Activated B cell treated with CpG ODN at 0.5 μM for 24 hours (primary cell): ENCODE results near the gene OCA2. TPM values are rescaled to one million over a fixed set of nuclear protein-coding genes. Genes with fewer than 3 reads are reported as not detected.

Experiments
- ATAC-seq: fragments of 200-7000 bp; cut with Tn5 transposase; one replicate; pipeline ENCODE4 v1.10.0; 2021; ENCODE audit warnings: low read depth, mild to moderate bottlenecking, moderate library complexity
- CTCF ChIA-PET: fragments of 350-600 bp; sonication (Branson Sonifier 250); formaldehyde crosslinking; loops from one replicate; lab custom pipeline; 2021; ENCODE audit warnings: antibody characterized with exemption; lab: Charles Lee
- POLR2A ChIA-PET: fragments of 350-600 bp; sonication (Branson Sonifier 250); formaldehyde crosslinking; loops from one replicate; lab custom pipeline; 2021; ENCODE audit warnings: antibody characterized with exemption; lab: Charles Lee
- DNase-seq: peaks from one replicate; pipeline ENCODE4 v3.0.0; 2022
- H3K27ac Mint-ChIP-seq: one replicate; pipeline ENCODE4 v1.8.0; 2020; ENCODE audit warnings: mixed read lengths
- H3K27me3 Mint-ChIP-seq: one replicate; pipeline ENCODE4 v1.8.0; 2021; ENCODE audit warnings: mixed read lengths
- H3K36me3 Mint-ChIP-seq: one replicate; pipeline ENCODE4 v1.8.0; 2021; ENCODE audit warnings: low read depth, mixed read lengths
- H3K4me1 Mint-ChIP-seq: one replicate; pipeline ENCODE4 v1.8.0; 2021; ENCODE audit warnings: mixed read lengths
- H3K4me3 Mint-ChIP-seq: one replicate; pipeline ENCODE4 v1.8.0; 2020; ENCODE audit warnings: mild to moderate bottlenecking, mixed read lengths
- H3K9me3 Mint-ChIP-seq: one replicate; pipeline ENCODE4 v1.8.0; 2020; ENCODE audit warnings: mixed read lengths
- intact Hi-C: fragments of 100-400 bp; cut with micrococcal nuclease; formaldehyde crosslinking; loops from one replicate; pipeline ENCODE4 v1.15.1; 2024
- total RNA-seq: library from RNA; stranded (reverse); gene quantifications from 2 replicates; pipeline ENCODE4 v1.2.3, GENCODE V29; 2022
- TF ChIP-seq, protein P1 (sequence below): fragments of 200-600 bp; IDR thresholded peaks from one replicate; pipeline ENCODE4 v1.8.0; 2022; ENCODE audit warnings: antibody characterized with exemption, mild to moderate bottlenecking

The OCA2 gene
- total RNA-seq, 1 donor from 2014 or later: not detected

DNA sequence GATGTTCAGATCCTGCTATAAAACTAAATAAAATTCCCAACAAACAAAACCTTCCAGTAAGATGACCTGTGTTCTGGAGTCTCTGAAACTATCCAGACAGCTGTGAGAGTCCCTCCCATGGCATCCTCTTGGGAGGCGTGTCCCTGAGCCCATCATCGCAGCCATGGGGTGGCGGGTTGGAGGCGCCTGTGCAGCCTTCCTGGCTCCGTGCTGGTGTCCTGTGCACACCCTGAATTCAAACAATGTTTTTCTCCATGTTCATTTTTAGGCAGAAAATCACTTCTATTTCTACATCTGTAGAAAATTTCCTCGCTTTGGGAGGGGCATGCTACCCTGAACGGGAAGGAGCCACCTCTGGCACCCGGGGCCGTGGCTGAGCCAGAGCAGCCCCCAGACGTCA, 19.4 kb upstream of the OCA2 start:
- no peak overlapping the region for H3K4me3 Mint-ChIP-seq
- TF ChIP-seq, protein P1, sequence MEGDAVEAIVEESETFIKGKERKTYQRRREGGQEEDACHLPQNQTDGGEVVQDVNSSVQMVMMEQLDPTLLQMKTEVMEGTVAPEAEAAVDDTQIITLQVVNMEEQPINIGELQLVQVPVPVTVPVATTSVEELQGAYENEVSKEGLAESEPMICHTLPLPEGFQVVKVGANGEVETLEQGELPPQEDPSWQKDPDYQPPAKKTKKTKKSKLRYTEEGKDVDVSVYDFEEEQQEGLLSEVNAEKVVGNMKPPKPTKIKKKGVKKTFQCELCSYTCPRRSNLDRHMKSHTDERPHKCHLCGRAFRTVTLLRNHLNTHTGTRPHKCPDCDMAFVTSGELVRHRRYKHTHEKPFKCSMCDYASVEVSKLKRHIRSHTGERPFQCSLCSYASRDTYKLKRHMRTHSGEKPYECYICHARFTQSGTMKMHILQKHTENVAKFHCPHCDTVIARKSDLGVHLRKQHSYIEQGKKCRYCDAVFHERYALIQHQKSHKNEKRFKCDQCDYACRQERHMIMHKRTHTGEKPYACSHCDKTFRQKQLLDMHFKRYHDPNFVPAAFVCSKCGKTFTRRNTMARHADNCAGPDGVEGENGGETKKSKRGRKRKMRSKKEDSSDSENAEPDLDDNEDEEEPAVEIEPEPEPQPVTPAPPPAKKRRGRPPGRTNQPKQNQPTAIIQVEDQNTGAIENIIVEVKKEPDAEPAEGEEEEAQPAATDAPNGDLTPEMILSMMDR: no peak
- no peak overlapping the region for H3K27ac Mint-ChIP-seq
- H3K27me3 Mint-ChIP-seq: no peaks in the 10 kb centered on the region
- no peak for ATAC-seq
- peaks cover 80% of the 10 kb centered on the region for H3K36me3 Mint-ChIP-seq
- H3K9me3 Mint-ChIP-seq: no peaks in the 10 kb centered on the region
- no peak for DNase-seq
- no peaks in the 10 kb centered on the region for H3K4me1 Mint-ChIP-seq
- intact Hi-C loops: no loop called here
- ChIA-PET POLR2A (no interaction called here), CTCF (no interaction called here)

GRCh38 chr15:28118083-28118482, 19.0 kb upstream of the OCA2 start:
- ChIA-PET POLR2A (no interaction called here), CTCF (no interaction called here)
- TF ChIP-seq, protein P1: no peak
- peaks cover 81% of the 10 kb centered on the region for H3K36me3 Mint-ChIP-seq
- DNase-seq (no peak), ATAC-seq (no peak)
- intact Hi-C loops: no loop called here
- H3K4me1 Mint-ChIP-seq: no peaks in the 10 kb centered on the region
- H3K27ac Mint-ChIP-seq: no peak overlapping the region
- no peak overlapping the region for H3K4me3 Mint-ChIP-seq
- no peaks in the 10 kb centered on the region for H3K27me3 Mint-ChIP-seq
- no peaks in the 10 kb centered on the region for H3K9me3 Mint-ChIP-seq

DNA sequence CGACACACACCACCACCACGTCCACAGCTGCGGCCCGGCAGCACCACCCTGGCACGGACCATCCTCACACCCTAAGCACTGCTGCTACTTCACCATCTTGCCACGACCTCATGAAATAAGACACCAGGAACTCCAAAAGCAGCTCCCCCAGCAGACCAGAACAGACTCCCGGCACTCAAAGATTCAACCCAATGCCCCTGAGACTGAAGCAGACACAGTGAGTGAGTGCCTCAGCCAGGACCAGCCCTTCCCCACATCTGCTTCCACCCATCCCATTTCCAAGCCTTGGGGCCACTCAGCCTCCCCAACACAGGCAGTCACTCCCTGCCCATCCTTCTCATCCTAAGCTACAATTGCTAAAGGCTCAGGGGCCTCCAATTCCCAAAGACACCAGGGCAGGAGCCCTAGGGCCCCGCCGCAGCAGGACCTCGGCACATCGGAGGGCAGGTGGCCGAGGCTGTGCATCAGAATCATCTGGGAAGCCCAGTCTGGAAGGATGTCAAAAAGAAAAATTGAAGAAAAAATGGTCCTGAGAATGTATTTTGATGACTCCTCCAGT, 18.4 kb upstream of the OCA2 start:
- TF ChIP-seq, protein P1: no peak
- Mint-ChIP-seq H3K27me3 (no peaks in the 10 kb centered on the region), H3K36me3 (peaks cover 81% of the 10 kb centered on the region), H3K27ac (no peak overlapping the region), H3K4me3 (no peak overlapping the region), H3K4me1 (no peaks in the 10 kb centered on the region), H3K9me3 (no peaks in the 10 kb centered on the region)
- ATAC-seq: no peak
- no peak for DNase-seq
- CTCF ChIA-PET: interaction anchor here (1.4 kb wide), 1 partner anchor 9 kb away, joined by 3 read pairs; no protein-coding TSS in a partner anchor
- intact Hi-C loops: no loop called here
- POLR2A ChIA-PET: no interaction called here

- H3K36me3 Mint-ChIP-seq: peaks cover 85% of the 10 kb centered on the region
These were observed 17.7 kb upstream of the OCA2 start for GRCh38 chr15:28116521-28117431.

GRCh38 chr15:28115871-28116270, 16.8 kb upstream of the OCA2 start:
- H3K36me3 Mint-ChIP-seq: peaks cover 85% of the 10 kb centered on the region
- ATAC-seq: no peak
- ChIA-PET CTCF (no interaction called here), POLR2A (no interaction called here)
- no peaks in the 10 kb centered on the region for H3K9me3 Mint-ChIP-seq
- H3K4me1 Mint-ChIP-seq: no peaks in the 10 kb centered on the region
- intact Hi-C loops: no loop called here
- no peak for DNase-seq
- H3K27ac Mint-ChIP-seq: no peak overlapping the region
- TF ChIP-seq, protein P1: no peak
- H3K27me3 Mint-ChIP-seq: no peaks in the 10 kb centered on the region
- no peak overlapping the region for H3K4me3 Mint-ChIP-seq

More at GRCh38 chr15:28116521-28117431, 17.7 kb upstream of the OCA2 start:
- ChIA-PET CTCF (interaction anchor here (1.4 kb wide), 1 partner anchor 10 kb away, joined by 3 read pairs; no protein-coding TSS in a partner anchor), POLR2A (no interaction called here)
- Mint-ChIP-seq H3K27me3 (no peaks in the 10 kb centered on the region), H3K4me1 (no peaks in the 10 kb centered on the region), H3K4me3 (no peak overlapping the region), H3K27ac (no peak overlapping the region), H3K9me3 (no peaks in the 10 kb centered on the region)
- TF ChIP-seq, protein P1: no peak
- DNase-seq (no peak), ATAC-seq (no peak)
- intact Hi-C loops: no loop called here
